Suprapubic skin (tissue), 3 donors: ENCODE data around the gene MNS1.

Experiments
- EP300 ChIP-seq: sonication (generic); formaldehyde crosslinking; IDR thresholded peaks from one replicate; pipeline ENCODE4 v1.6.1; 2017; ENCODE audit warnings: antibody characterized with exemption
- POLR2A ChIP-seq, 2 donors: fragments of 450-650 bp; IDR thresholded peaks; one replicate each; pipeline ENCODE4 v1.6.1; 2017; ENCODE audit warnings: antibody characterized with exemption in 2 of 2, mild to moderate bottlenecking in 2 of 2, moderate library complexity in 2 of 2
- TF ChIP-seq, protein P1 (sequence below), 2 donors: fragments of 200-600 bp in 1 of 2; fragments of 450-650 bp in 1 of 2; sonication (generic) in 1 of 2; IDR thresholded peaks; one replicate each; pipeline ENCODE4 v1.5.1; 2016 to 2019; ENCODE audit warnings: antibody characterized with exemption in 2 of 2, mild to moderate bottlenecking in 1 of 2, moderate library complexity in 1 of 2

DNA sequence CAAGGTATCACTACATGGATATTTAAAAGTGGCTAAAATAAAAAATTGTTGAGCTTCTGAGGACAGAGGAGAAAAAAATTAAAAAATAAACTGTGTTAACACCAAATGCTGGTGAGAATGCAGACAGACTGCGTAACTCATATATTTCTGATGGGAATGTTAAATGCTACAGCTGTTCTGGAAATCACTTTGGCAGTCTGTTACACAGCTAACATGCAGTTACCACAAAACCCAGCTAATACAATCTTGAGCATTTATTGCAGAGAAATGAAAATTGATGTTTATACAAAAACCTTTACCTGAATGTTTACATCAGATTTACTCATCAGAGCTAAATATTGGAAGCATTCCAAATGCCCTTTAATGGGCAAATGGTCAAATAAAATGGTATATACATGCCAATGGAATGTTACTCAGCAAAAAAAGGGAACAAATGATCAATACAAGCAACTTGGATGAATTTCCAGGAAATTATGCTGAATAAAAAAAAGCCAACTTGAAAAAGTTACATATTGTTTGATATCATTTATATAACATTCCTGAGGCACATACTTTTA, 24.6 kb downstream of the MNS1 start:
- TF ChIP-seq, protein P1, sequence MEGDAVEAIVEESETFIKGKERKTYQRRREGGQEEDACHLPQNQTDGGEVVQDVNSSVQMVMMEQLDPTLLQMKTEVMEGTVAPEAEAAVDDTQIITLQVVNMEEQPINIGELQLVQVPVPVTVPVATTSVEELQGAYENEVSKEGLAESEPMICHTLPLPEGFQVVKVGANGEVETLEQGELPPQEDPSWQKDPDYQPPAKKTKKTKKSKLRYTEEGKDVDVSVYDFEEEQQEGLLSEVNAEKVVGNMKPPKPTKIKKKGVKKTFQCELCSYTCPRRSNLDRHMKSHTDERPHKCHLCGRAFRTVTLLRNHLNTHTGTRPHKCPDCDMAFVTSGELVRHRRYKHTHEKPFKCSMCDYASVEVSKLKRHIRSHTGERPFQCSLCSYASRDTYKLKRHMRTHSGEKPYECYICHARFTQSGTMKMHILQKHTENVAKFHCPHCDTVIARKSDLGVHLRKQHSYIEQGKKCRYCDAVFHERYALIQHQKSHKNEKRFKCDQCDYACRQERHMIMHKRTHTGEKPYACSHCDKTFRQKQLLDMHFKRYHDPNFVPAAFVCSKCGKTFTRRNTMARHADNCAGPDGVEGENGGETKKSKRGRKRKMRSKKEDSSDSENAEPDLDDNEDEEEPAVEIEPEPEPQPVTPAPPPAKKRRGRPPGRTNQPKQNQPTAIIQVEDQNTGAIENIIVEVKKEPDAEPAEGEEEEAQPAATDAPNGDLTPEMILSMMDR (IDR thresholded peaks at IDR 0.05), result no peak
- TF ChIP-seq EP300, result no peak
- TF ChIP-seq POLR2A (IDR thresholded peaks at IDR 0.05), result no peak
